SH-SY5Y (cell line): Measurements from ENCODE around the gene MANF.

Experiments used
- GATA2 ChIP-seq: IDR thresholded peaks from 2 replicates; pipeline ENCODE4 v1.6.1; 2011; ENCODE audit warnings: mild to moderate bottlenecking, low read depth, low read length
- GATA3 ChIP-seq: IDR thresholded peaks from 2 replicates; pipeline ENCODE4 v1.6.1; 2011; ENCODE audit warnings: low read depth, mild to moderate bottlenecking, low read length, moderate library complexity

- TF ChIP-seq GATA2, result no peak
- TF ChIP-seq GATA3, result no peak
These were observed 18.6 kb downstream of the MANF start for GRCh38 chr3:51403675-51404074.
